ENCODE data around the gene CC2D2A.

Gene CC2D2A

GRCh38 chr4:15493411-15493810, 23.7 kb downstream of the CC2D2A start:
- H3K79me2 ChIP-seq (ENCODE audit: insufficient read depth, low read length), result no peaks in the 10 kb centered on the region
- no peaks in the 10 kb centered on the region for H3K27me3 ChIP-seq (ENCODE audit: low read length)
- no peak overlapping the region for H3K9ac ChIP-seq (ENCODE audit: low read length)
- TF ChIP-seq, protein P1, sequence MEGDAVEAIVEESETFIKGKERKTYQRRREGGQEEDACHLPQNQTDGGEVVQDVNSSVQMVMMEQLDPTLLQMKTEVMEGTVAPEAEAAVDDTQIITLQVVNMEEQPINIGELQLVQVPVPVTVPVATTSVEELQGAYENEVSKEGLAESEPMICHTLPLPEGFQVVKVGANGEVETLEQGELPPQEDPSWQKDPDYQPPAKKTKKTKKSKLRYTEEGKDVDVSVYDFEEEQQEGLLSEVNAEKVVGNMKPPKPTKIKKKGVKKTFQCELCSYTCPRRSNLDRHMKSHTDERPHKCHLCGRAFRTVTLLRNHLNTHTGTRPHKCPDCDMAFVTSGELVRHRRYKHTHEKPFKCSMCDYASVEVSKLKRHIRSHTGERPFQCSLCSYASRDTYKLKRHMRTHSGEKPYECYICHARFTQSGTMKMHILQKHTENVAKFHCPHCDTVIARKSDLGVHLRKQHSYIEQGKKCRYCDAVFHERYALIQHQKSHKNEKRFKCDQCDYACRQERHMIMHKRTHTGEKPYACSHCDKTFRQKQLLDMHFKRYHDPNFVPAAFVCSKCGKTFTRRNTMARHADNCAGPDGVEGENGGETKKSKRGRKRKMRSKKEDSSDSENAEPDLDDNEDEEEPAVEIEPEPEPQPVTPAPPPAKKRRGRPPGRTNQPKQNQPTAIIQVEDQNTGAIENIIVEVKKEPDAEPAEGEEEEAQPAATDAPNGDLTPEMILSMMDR (IDR thresholded peaks at IDR 0.05; ENCODE audit: insufficient read depth, low read length, poor library complexity, severe bottlenecking), result no peak
- no peak for TF ChIP-seq EZH2phosphoT487 (conservative IDR thresholded peaks at IDR 0.05; ENCODE audit: low read length)
- no peaks in the 10 kb centered on the region for H3K36me3 ChIP-seq (ENCODE audit: low read length)
- no peaks in the 10 kb centered on the region for H3F3A ChIP-seq (ENCODE audit: insufficient read depth)
- no peak overlapping the region for H3K4me3 ChIP-seq (ENCODE audit: insufficient read depth, low read length, poor library complexity, severe bottlenecking)
- no peaks in the 10 kb centered on the region for H3K9me3 ChIP-seq (ENCODE audit: insufficient read depth, low read length)
- H3K4me2 ChIP-seq (ENCODE audit: low read depth, low read length, poor library complexity, severe bottlenecking), result no peak overlapping the region
- no peaks in the 10 kb centered on the region for H4K20me1 ChIP-seq (ENCODE audit: low read depth, low read length)
- H3K27ac ChIP-seq (ENCODE audit: low read depth, low read length), result no peak overlapping the region
- no peaks in the 10 kb centered on the region for H3K9me2 ChIP-seq (replicated peaks; ENCODE audit: insufficient read depth, low read length)
- H2AFZ ChIP-seq (ENCODE audit: low read depth, low read length, severe bottlenecking), result no peak overlapping the region

DNA sequence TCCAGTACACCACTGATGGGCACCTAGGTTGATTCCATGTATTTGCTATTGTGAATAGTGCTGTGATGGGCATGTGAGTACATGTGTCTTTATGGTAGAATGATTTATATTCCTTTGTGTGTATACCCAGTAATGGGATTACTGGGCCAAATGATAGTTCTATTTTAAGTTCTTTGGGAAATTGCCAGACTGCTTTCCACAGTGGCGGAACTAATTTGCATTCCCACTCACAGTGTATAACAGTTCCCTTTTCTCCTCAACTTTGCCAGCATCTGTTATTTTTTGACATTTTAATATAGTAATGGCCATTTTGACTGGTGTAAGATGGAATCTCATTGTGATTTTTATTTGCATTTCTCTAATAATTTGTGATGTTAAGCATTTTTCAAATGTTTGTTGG, 25.9 kb downstream of the CC2D2A start:
- no peak overlapping the region for H3K27ac ChIP-seq (ENCODE audit: low read depth, low read length)
- H3F3A ChIP-seq (ENCODE audit: insufficient read depth), result no peaks in the 10 kb centered on the region
- H3K36me3 ChIP-seq (ENCODE audit: low read length), result no peaks in the 10 kb centered on the region
- no peaks in the 10 kb centered on the region for H3K79me2 ChIP-seq (ENCODE audit: insufficient read depth, low read length)
- H4K20me1 ChIP-seq (ENCODE audit: low read depth, low read length), result no peaks in the 10 kb centered on the region
- H3K9me3 ChIP-seq (ENCODE audit: insufficient read depth, low read length), result no peaks in the 10 kb centered on the region
- no peaks in the 10 kb centered on the region for H3K27me3 ChIP-seq (ENCODE audit: low read length)
- H2AFZ ChIP-seq (ENCODE audit: low read depth, low read length, severe bottlenecking), result no peak overlapping the region
- no peaks in the 10 kb centered on the region for H3K9me2 ChIP-seq (replicated peaks; ENCODE audit: insufficient read depth, low read length)
- H3K4me2 ChIP-seq (ENCODE audit: low read depth, low read length, poor library complexity, severe bottlenecking), result no peak overlapping the region
- no peak for TF ChIP-seq EZH2phosphoT487 (conservative IDR thresholded peaks at IDR 0.05; ENCODE audit: low read length)
- TF ChIP-seq, protein P1 (IDR thresholded peaks at IDR 0.05; ENCODE audit: insufficient read depth, low read length, poor library complexity, severe bottlenecking), result no peak
- H3K4me3 ChIP-seq (ENCODE audit: insufficient read depth, low read length, poor library complexity, severe bottlenecking), result no peak overlapping the region
- H3K9ac ChIP-seq (ENCODE audit: low read length), result no peak overlapping the region

DNA sequence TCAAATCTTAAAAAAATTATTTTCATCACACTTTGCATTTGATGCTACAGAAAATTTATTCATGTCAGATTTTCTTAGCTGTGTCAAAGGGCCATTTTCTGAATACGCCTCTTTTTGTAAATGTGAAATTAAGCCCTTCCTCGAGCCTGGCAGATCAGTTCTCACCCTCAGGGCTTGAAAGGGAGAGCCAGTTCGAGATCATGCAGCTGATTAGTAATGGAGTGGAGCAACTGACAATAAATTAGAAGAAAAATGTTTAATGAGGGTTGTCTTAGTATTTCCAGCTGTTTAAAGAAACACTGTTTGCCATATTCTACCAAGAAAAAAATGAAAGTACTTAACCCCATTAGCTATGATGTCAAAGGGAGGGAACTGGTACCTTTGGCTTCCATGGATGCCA, 28.7 kb downstream of the CC2D2A start:
- Histone ChIP-seq H3K4me3 (ENCODE audit: insufficient read depth, low read length, poor library complexity, severe bottlenecking) (no peak overlapping the region), H3K79me2 (ENCODE audit: insufficient read depth, low read length) (no peaks in the 10 kb centered on the region), H3K27me3 (ENCODE audit: low read length) (no peaks in the 10 kb centered on the region), H3K9ac (ENCODE audit: low read length) (no peak overlapping the region), H3F3A (ENCODE audit: insufficient read depth) (no peaks in the 10 kb centered on the region), H3K4me2 (ENCODE audit: low read depth, low read length, poor library complexity, severe bottlenecking) (no peak overlapping the region), H2AFZ (ENCODE audit: low read depth, low read length, severe bottlenecking) (no peak overlapping the region), H3K36me3 (ENCODE audit: low read length) (no peaks in the 10 kb centered on the region), H3K9me3 (ENCODE audit: insufficient read depth, low read length) (no peaks in the 10 kb centered on the region), H3K27ac (ENCODE audit: low read depth, low read length) (no peak overlapping the region), H4K20me1 (ENCODE audit: low read depth, low read length) (no peaks in the 10 kb centered on the region), H3K9me2 (replicated peaks; ENCODE audit: insufficient read depth, low read length) (no peaks in the 10 kb centered on the region)
- TF ChIP-seq, protein P1 (IDR thresholded peaks at IDR 0.05; ENCODE audit: insufficient read depth, low read length, poor library complexity, severe bottlenecking), result no peak
- TF ChIP-seq EZH2phosphoT487 (conservative IDR thresholded peaks at IDR 0.05; ENCODE audit: low read length), result no peak
